ENCODE results near the gene TIGD7.

The TIGD7 gene

GRCh38 chr16:3305109-3306068 lies at the start of gene TIGD7, which contains the start of gene ZNF75A:
TSS of gene TIGD7 (minus strand) at chr16:3305430. CDS start at chr16:3300614, 4,816 bp downstream.
TSS of gene ZNF75A (plus strand) at chr16:3305497. CDS start at chr16:3308429, 2,932 bp downstream.
- DNase-seq (ENCODE audit: low read depth in 2 of 2) = peak; percentile 56 to 66

GRCh38 chr16:3349175-3349574 lies 43.9 kb upstream of the TIGD7 start:
- DNase-seq (ENCODE audit: low read depth in 2 of 2) = no peak

- no peak for DNase-seq (ENCODE audit: low read depth in 2 of 2)
These were observed 43.4 kb upstream of the TIGD7 start for GRCh38 chr16:3348547-3349167.

- DNase-seq (ENCODE audit: low read depth in 2 of 2) = no peak
These were observed 42.4 kb upstream of the TIGD7 start for GRCh38 chr16:3347586-3347985.

- no peak for DNase-seq (ENCODE audit: low read depth in 2 of 2)
These were observed 40.8 kb upstream of the TIGD7 start for GRCh38 chr16:3346041-3346440.

- DNase-seq (ENCODE audit: low read depth in 2 of 2) = no peak
These were observed 23.4 kb upstream of the TIGD7 start for GRCh38 chr16:3328643-3329042.

- DNase-seq (ENCODE audit: low read depth in 2 of 2) = no peak
These were observed 22.9 kb upstream of the TIGD7 start for GRCh38 chr16:3328104-3328503.

- no peak for DNase-seq (ENCODE audit: low read depth in 2 of 2)
These were observed 22.3 kb upstream of the TIGD7 start for GRCh38 chr16:3327514-3327913.

- DNase-seq (ENCODE audit: low read depth in 2 of 2) = no peak
These were observed 16.6 kb upstream of the TIGD7 start for GRCh38 chr16:3321816-3322215.

- no peak for DNase-seq (ENCODE audit: low read depth in 2 of 2)
These were observed 12.2 kb upstream of the TIGD7 start for GRCh38 chr16:3317315-3317999.

GRCh38 chr16:3311496-3311895 lies 6.3 kb upstream of the TIGD7 start:
- no peak for DNase-seq (ENCODE audit: low read depth in 2 of 2)

- DNase-seq (ENCODE audit: low read depth in 2 of 2) = no peak
These were observed 848 bp upstream of the TIGD7 start for GRCh38 chr16:3306078-3306477.

- no peak for DNase-seq (ENCODE audit: low read depth in 2 of 2)
These were observed 860 bp downstream of the TIGD7 start for GRCh38 chr16:3304370-3304769.

GRCh38 chr16:3295783-3296182 lies 9.4 kb downstream of the TIGD7 start:
- no peak for DNase-seq (ENCODE audit: low read depth in 2 of 2)

GRCh38 chr16:3295209-3295608 lies 10.0 kb downstream of the TIGD7 start:
- DNase-seq (ENCODE audit: low read depth in 2 of 2) = no peak

- DNase-seq (ENCODE audit: low read depth in 2 of 2) = no peak
These were observed 12.6 kb downstream of the TIGD7 start for GRCh38 chr16:3292604-3293003.

- DNase-seq (ENCODE audit: low read depth in 2 of 2) = no peak
These were observed 15.1 kb downstream of the TIGD7 start for GRCh38 chr16:3289998-3290673.

- no peak for DNase-seq (ENCODE audit: low read depth in 2 of 2)
These were observed 20.1 kb downstream of the TIGD7 start for GRCh38 chr16:3285131-3285530.

GRCh38 chr16:3283543-3284447 lies 21.4 kb downstream of the TIGD7 start:
- no peak for DNase-seq (ENCODE audit: low read depth in 2 of 2)

- DNase-seq (ENCODE audit: low read depth in 2 of 2) = peak; percentile 79 to 86
These were observed 22.3 kb downstream of the TIGD7 start, which contains the start of gene ZNF263 for GRCh38 chr16:3282730-3283542. TSS of gene ZNF263 (plus strand) at chr16:3283491. CDS start at chr16:3283819, 328 bp downstream.
